ENCODE measurements around the gene NUDT4.

GRCh38 chr12:93370947-93371346 is 6.8 kb upstream of the NUDT4 start:
- TF ChIP-seq ATF7-NPFF (CRISPR knock-in tag; IDR thresholded peaks at IDR 0.05; ENCODE audit: low read depth) (no peak), ZNF670 (CRISPR knock-in tag; IDR thresholded peaks at IDR 0.05; ENCODE audit: borderline replicate concordance) (no peak), ZNF879 (CRISPR knock-in tag; IDR thresholded peaks at IDR 0.05) (no peak)
- TF ChIP-seq, protein P1, sequence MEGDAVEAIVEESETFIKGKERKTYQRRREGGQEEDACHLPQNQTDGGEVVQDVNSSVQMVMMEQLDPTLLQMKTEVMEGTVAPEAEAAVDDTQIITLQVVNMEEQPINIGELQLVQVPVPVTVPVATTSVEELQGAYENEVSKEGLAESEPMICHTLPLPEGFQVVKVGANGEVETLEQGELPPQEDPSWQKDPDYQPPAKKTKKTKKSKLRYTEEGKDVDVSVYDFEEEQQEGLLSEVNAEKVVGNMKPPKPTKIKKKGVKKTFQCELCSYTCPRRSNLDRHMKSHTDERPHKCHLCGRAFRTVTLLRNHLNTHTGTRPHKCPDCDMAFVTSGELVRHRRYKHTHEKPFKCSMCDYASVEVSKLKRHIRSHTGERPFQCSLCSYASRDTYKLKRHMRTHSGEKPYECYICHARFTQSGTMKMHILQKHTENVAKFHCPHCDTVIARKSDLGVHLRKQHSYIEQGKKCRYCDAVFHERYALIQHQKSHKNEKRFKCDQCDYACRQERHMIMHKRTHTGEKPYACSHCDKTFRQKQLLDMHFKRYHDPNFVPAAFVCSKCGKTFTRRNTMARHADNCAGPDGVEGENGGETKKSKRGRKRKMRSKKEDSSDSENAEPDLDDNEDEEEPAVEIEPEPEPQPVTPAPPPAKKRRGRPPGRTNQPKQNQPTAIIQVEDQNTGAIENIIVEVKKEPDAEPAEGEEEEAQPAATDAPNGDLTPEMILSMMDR (CRISPR knock-in tag; IDR thresholded peaks at IDR 0.05) = no peak

Measured in HepG2 (cell line).